ENCODE measurements around the gene MYO1A. TPM values are rescaled to one million over a fixed set of nuclear protein-coding genes. Genes with fewer than 3 reads are reported as not detected.

Gene MYO1A
- polyA plus RNA-seq, 1 donor (not counting 4 experiments of a cell fraction or from before 2014, with no cell fraction given): 0.01 TPM

DNA sequence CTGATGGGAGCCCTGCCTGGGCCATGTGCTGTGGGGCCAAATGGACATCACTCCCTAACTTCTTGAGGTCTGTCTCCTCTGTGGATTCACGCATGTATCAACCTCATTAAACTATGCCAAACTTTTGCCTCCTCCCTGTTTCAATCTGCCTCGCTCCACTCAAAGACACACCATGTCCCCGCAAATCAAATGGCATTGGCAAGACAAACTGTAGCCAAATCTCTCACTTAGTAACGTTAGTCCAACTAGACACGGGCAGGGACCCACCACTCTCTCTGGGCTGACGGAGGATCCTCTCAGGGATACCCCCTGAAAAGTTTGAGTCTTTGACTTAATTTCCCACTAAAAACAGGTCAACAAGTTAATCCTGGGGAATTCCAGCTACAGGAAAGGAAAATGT lies 51.6 kb downstream of the MYO1A start:
- no peaks in the 10 kb centered on the region for H4K20me1 ChIP-seq (ENCODE audit: control insufficient read depth, extremely low read depth, insufficient read depth, low read length)
- H3K9ac ChIP-seq (ENCODE audit: control insufficient read depth, extremely low read depth, insufficient read depth, low read length): no peak overlapping the region
- no peaks in the 10 kb centered on the region for H3K4me1 ChIP-seq (ENCODE audit: control insufficient read depth, extremely low read depth, insufficient read depth, low read length)
- H3K4me2 ChIP-seq (ENCODE audit: control insufficient read depth, extremely low read depth, insufficient read depth, low read depth, low read length): no peak overlapping the region
- TF ChIP-seq EZH2 (IDR thresholded peaks at IDR 0.05; ENCODE audit: low read length): no peak
- no peak overlapping the region for H2AFZ ChIP-seq (ENCODE audit: control insufficient read depth, low read length)
- H3K9me1 ChIP-seq (ENCODE audit: control insufficient read depth, extremely low read depth, insufficient read depth, low read length): no peaks in the 10 kb centered on the region
- no peak overlapping the region for H3K27ac ChIP-seq (ENCODE audit: control insufficient read depth, insufficient read depth, low read length)
- dilution Hi-C loops (cut with MboI; ENCODE audit: extremely low pct_ligation_motif_present, low sequenced_read_pairs): no loop called here
- H3K36me3 ChIP-seq (ENCODE audit: control insufficient read depth in 2 of 2, extremely low read depth in 1 of 2, insufficient read depth in 2 of 2, low read length in 2 of 2): peaks cover 11 to 14% of the 10 kb centered on the region in 2 experiments
- H3K79me2 ChIP-seq (ENCODE audit: control insufficient read depth, insufficient read depth, low read length): peaks cover 6% of the 10 kb centered on the region
- H3K4me3 ChIP-seq (ENCODE audit: control insufficient read depth in 2 of 3, extremely low read depth in 1 of 3, insufficient read depth in 2 of 3, low read depth in 1 of 3, low read length in 3 of 3): no peak overlapping the region
- H3K27me3 ChIP-seq (ENCODE audit: control insufficient read depth, extremely low read depth, insufficient read depth, low read length): no peaks in the 10 kb centered on the region
- H3K9me3 ChIP-seq (ENCODE audit: control insufficient read depth, low read depth, low read length): no peaks in the 10 kb centered on the region
- FAIRE-seq: no peak
- DNase-seq (ENCODE audit: low read depth, low spot score): no peak

DNA sequence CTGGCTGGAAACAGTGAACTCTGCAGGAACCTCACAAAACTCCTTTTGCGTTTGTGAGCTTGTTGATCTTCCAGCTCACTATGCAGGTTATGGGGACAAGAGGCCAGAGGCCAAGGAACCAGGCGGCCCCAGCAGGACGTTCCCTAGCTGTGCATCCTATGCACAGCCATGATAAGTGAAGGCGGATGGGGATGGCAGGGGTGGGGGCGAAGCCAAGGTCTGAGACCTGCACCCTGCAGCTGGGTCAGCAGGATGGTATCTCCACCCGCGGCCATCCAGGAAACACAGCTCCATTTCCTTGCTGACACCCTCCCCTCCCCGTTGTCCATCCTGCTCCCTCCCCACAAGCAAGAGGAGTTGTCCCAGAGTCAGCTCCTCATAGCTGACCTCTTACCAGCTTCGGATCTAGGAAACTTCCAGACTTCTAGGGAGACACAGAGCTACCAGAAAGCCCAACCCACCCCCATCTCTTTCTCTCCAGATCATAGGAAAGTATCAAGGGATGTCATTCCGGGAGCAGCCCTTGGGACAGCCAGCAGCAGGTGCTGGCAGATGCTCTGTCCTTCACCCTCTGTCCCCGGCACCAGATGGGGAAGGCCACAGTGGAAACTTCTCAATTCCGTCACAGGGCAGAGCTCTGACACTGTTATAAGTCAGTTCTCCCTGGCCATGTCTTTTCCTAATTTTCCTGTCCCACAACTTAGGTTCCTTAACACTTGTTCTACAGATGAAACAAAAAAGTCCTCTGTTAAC lies 53.0 kb downstream of the MYO1A start:
- H3K9me1 ChIP-seq (ENCODE audit: control insufficient read depth, extremely low read depth, insufficient read depth, low read length): no peaks in the 10 kb centered on the region
- H3K9me3 ChIP-seq (ENCODE audit: control insufficient read depth, low read depth, low read length): no peaks in the 10 kb centered on the region
- peaks cover 5% of the 10 kb centered on the region for H3K79me2 ChIP-seq (ENCODE audit: control insufficient read depth, insufficient read depth, low read length)
- DNase-seq (ENCODE audit: low read depth, low spot score) (no peak), FAIRE-seq (no peak)
- no peaks in the 10 kb centered on the region for H3K4me1 ChIP-seq (ENCODE audit: control insufficient read depth, extremely low read depth, insufficient read depth, low read length)
- H3K27ac ChIP-seq (ENCODE audit: control insufficient read depth, insufficient read depth, low read length): no peak overlapping the region
- no peaks in the 10 kb centered on the region for H4K20me1 ChIP-seq (ENCODE audit: control insufficient read depth, extremely low read depth, insufficient read depth, low read length)
- TF ChIP-seq CTCF (optimal IDR thresholded peaks at IDR 0.05 in 1 of 3, IDR thresholded peaks at IDR 0.05 in 1 of 3, conservative IDR thresholded peaks at IDR 0.05 in 1 of 3; ENCODE audit: extremely low read depth in 1 of 3, insufficient read depth in 2 of 3, low read length in 3 of 3) (no peak), EZH2 (IDR thresholded peaks at IDR 0.05; ENCODE audit: low read length) (no peak)
- H3K36me3 ChIP-seq (ENCODE audit: control insufficient read depth in 2 of 2, extremely low read depth in 1 of 2, insufficient read depth in 2 of 2, low read length in 2 of 2): peaks cover 3 to 4% of the 10 kb centered on the region in 2 experiments
- no peak overlapping the region for H3K4me2 ChIP-seq (ENCODE audit: control insufficient read depth, extremely low read depth, insufficient read depth, low read depth, low read length)
- dilution Hi-C loops (cut with MboI; ENCODE audit: extremely low pct_ligation_motif_present, low sequenced_read_pairs): no loop called here
- no peak overlapping the region for H2AFZ ChIP-seq (ENCODE audit: control insufficient read depth, low read length)
- no peaks in the 10 kb centered on the region for H3K27me3 ChIP-seq (ENCODE audit: control insufficient read depth, extremely low read depth, insufficient read depth, low read length)
- no peak overlapping the region for H3K4me3 ChIP-seq (ENCODE audit: control insufficient read depth in 2 of 3, extremely low read depth in 1 of 3, insufficient read depth in 2 of 3, low read depth in 1 of 3, low read length in 3 of 3)
- no peak overlapping the region for H3K9ac ChIP-seq (ENCODE audit: control insufficient read depth, extremely low read depth, insufficient read depth, low read length)
